SK-N-SH treated with all-trans-retinoic acid at 6 μM for 48 hours (cell line): ENCODE measurements around the gene NLRP1.

Experiments
- CREB5 ChIP-seq: fragments of 250-450 bp; sonication (Bioruptor Pico); IDR thresholded peaks from 2 replicates; pipeline ENCODE4 v1.5.1; 2020; ENCODE audit warnings: low read depth, mild to moderate bottlenecking, moderate library complexity
- TSHZ2 ChIP-seq: fragments of 250-450 bp; sonication (Bioruptor Pico); IDR thresholded peaks from 2 replicates; pipeline ENCODE4 v1.5.0; 2020; ENCODE audit warnings: mild to moderate bottlenecking, moderate library complexity
- ZFP30 ChIP-seq: fragments of 450-650 bp; formaldehyde crosslinking; IDR thresholded peaks from 2 replicates; pipeline ENCODE4 v1.5.0; 2022; ENCODE audit warnings: mild to moderate bottlenecking, moderate library complexity
- ZNF70 ChIP-seq: fragments of 450-650 bp; formaldehyde crosslinking; IDR thresholded peaks from 2 replicates; pipeline ENCODE4 v1.5.0; 2020; ENCODE audit warnings: mild to moderate bottlenecking, moderate library complexity

GRCh38 chr17:5615476-5615875, 31.2 kb upstream of the NLRP1 start:
- TF ChIP-seq TSHZ2, result no peak
- no peak for TF ChIP-seq CREB5
- TF ChIP-seq ZFP30 (CRISPR knock-in tag), result no peak
- no peak for TF ChIP-seq ZNF70 (CRISPR knock-in tag)
